ENCODE measurements around the gene LTB4R. TPM values are rescaled to one million over a fixed set of nuclear protein-coding genes. Genes with fewer than 3 reads are reported as not detected.
A peak's percentile ranks its signal among the peaks of the same experiment; 100 is the strongest.

The LTB4R gene
- total and polyA plus RNA-seq, 2 donors (not counting 1 experiment from before 2014, with no cell fraction given), result 0.62 to 0.66 TPM

DNA sequence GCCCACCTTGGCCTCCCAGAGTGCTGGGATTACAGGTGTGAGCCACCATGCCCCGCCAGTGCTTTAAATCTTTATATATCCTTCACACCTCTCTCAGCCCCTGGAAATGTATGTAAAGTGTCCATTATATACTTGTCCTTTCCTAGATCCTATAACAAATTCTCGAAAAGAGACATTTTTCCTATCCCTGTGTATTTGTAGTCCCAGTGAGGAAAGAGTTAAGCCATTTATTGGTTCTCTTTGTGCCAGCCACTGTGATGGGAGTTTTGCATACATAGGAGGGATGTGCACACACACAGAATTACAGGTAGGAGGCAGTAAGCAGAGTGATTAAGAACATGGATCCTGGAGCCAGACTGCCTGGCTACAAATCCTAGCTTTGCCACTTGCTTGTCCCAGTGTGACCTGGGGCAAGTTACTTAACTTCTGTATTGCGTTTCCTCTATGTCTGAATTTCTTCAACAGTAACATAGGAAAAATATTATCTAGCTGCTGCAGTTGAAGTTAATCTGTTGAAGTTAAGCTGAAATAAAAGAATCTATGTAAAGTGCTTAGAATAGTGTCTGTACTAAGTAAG, 37.8 kb upstream of the LTB4R start:
- Histone ChIP-seq H3K4me1 (ENCODE audit: control insufficient read depth, extremely low read depth, insufficient read depth, low read length) (no peaks in the 10 kb centered on the region), H3K9ac (ENCODE audit: insufficient read depth, low read length) (no peak overlapping the region), H3K27me3 (ENCODE audit: control insufficient read depth, insufficient read depth, low read length) (no peaks in the 10 kb centered on the region), H4K20me1 (ENCODE audit: control insufficient read depth, extremely low read depth, insufficient read depth, low read length) (no peaks in the 10 kb centered on the region), H3K9me3 (ENCODE audit: control insufficient read depth, insufficient read depth, low read depth, low read length) (no peaks in the 10 kb centered on the region), H3K4me2 (ENCODE audit: extremely low read depth, insufficient read depth, low read length) (no peak overlapping the region), H2AFZ (ENCODE audit: low read length) (no peak overlapping the region), H3K36me3 (ENCODE audit: control insufficient read depth, insufficient read depth, low read length) (peaks cover 2% of the 10 kb centered on the region), H3K4me3 (replicated peaks in 1 of 4; ENCODE audit: control extremely low read depth in 1 of 4, insufficient read depth in 1 of 4, low read depth in 3 of 4, low read length in 4 of 4) (no peak overlapping the region), H3K27ac (ENCODE audit: insufficient read depth, low read length) (no peak overlapping the region), H3K79me2 (ENCODE audit: control insufficient read depth, insufficient read depth, low read length) (no peaks in the 10 kb centered on the region)
- no peak for DNase-seq (ENCODE audit: low read depth in 2 of 2)
- peak in 1 of 2 donors; percentile 1 for TF ChIP-seq CTCF (conservative IDR thresholded peaks at IDR 0.05 in 1 of 2, IDR thresholded peaks at IDR 0.05 in 1 of 2; ENCODE audit: low read depth in 1 of 2, low read length in 2 of 2)
- no peak for TF ChIP-seq EZH2 (IDR thresholded peaks at IDR 0.05; ENCODE audit: low read length, missing control alignments)

GRCh38 chr14:24274101-24274543, 37.2 kb upstream of the LTB4R start:
- H3K27me3 ChIP-seq (ENCODE audit: control insufficient read depth, insufficient read depth, low read length), result no peaks in the 10 kb centered on the region
- no peak overlapping the region for H3K4me2 ChIP-seq (ENCODE audit: extremely low read depth, insufficient read depth, low read length)
- H3K27ac ChIP-seq (ENCODE audit: insufficient read depth, low read length), result no peak overlapping the region
- peaks cover 2% of the 10 kb centered on the region for H3K36me3 ChIP-seq (ENCODE audit: control insufficient read depth, insufficient read depth, low read length)
- TF ChIP-seq EZH2 (IDR thresholded peaks at IDR 0.05; ENCODE audit: low read length, missing control alignments) (no peak), CTCF (conservative IDR thresholded peaks at IDR 0.05 in 1 of 2, IDR thresholded peaks at IDR 0.05 in 1 of 2; ENCODE audit: low read depth in 1 of 2, low read length in 2 of 2) (no peak)
- H3K9me3 ChIP-seq (ENCODE audit: control insufficient read depth, insufficient read depth, low read depth, low read length), result no peaks in the 10 kb centered on the region
- H3K4me1 ChIP-seq (ENCODE audit: control insufficient read depth, extremely low read depth, insufficient read depth, low read length), result no peaks in the 10 kb centered on the region
- no peak overlapping the region for H3K4me3 ChIP-seq (replicated peaks in 1 of 4; ENCODE audit: control extremely low read depth in 1 of 4, insufficient read depth in 1 of 4, low read depth in 3 of 4, low read length in 4 of 4)
- H3K9ac ChIP-seq (ENCODE audit: insufficient read depth, low read length), result no peak overlapping the region
- no peak overlapping the region for H2AFZ ChIP-seq (ENCODE audit: low read length)
- H4K20me1 ChIP-seq (ENCODE audit: control insufficient read depth, extremely low read depth, insufficient read depth, low read length), result no peaks in the 10 kb centered on the region
- H3K79me2 ChIP-seq (ENCODE audit: control insufficient read depth, insufficient read depth, low read length), result no peaks in the 10 kb centered on the region
- DNase-seq (ENCODE audit: low read depth in 2 of 2), result peak in 1 of 2 donors; percentile 19

GRCh38 chr14:24277071-24277470, 34.2 kb upstream of the LTB4R start:
- Histone ChIP-seq H3K27me3 (ENCODE audit: control insufficient read depth, insufficient read depth, low read length) (no peaks in the 10 kb centered on the region), H3K79me2 (ENCODE audit: control insufficient read depth, insufficient read depth, low read length) (no peaks in the 10 kb centered on the region), H2AFZ (ENCODE audit: low read length) (no peak overlapping the region), H4K20me1 (ENCODE audit: control insufficient read depth, extremely low read depth, insufficient read depth, low read length) (no peaks in the 10 kb centered on the region), H3K27ac (ENCODE audit: insufficient read depth, low read length) (no peak overlapping the region), H3K4me2 (ENCODE audit: extremely low read depth, insufficient read depth, low read length) (no peak overlapping the region), H3K4me1 (ENCODE audit: control insufficient read depth, extremely low read depth, insufficient read depth, low read length) (no peaks in the 10 kb centered on the region), H3K4me3 (replicated peaks in 1 of 4; ENCODE audit: control extremely low read depth in 1 of 4, insufficient read depth in 1 of 4, low read depth in 3 of 4, low read length in 4 of 4) (no peak overlapping the region), H3K36me3 (ENCODE audit: control insufficient read depth, insufficient read depth, low read length) (no peaks in the 10 kb centered on the region), H3K9me3 (ENCODE audit: control insufficient read depth, insufficient read depth, low read depth, low read length) (no peaks in the 10 kb centered on the region), H3K9ac (ENCODE audit: insufficient read depth, low read length) (no peak overlapping the region)
- no peak for DNase-seq (ENCODE audit: low read depth in 2 of 2)
- TF ChIP-seq CTCF (conservative IDR thresholded peaks at IDR 0.05 in 1 of 2, IDR thresholded peaks at IDR 0.05 in 1 of 2; ENCODE audit: low read depth in 1 of 2, low read length in 2 of 2) (no peak), EZH2 (IDR thresholded peaks at IDR 0.05; ENCODE audit: low read length, missing control alignments) (no peak)

Data from fibroblast of lung (primary cell).